ENCODE measurements around the gene CEP20.
"Not testable (repeated sequence)": the region's sequence is repeated elsewhere in the genome, so short reads cannot be mapped to it uniquely, and the experiment has no call there.

CEP20 gene

DNA sequence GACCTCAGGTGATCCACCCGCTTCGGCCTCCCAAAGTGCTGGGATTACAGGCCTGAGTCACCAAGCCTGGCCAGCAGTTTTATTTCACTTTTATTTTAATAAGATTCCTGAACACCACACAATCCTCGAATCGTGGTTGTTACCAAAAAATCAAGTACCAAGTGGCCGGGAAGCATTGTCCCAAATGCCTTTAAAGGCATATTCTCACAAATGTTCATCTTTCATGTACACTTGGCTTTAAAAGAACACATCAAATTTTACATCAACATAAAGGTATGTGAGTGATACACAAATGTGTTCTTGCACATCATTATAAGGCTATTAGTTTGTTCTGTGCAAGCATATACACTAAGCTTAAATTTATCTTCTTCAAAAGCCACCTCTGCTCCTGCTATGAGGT, 23.5 kb downstream of the CEP20 start:
- in situ Hi-C loops (cut with HindIII; ENCODE audit: low sequenced_read_pairs), result loop anchor here (5.0 kb wide), 1 partner anchor 257 kb away; no protein-coding TSS in a partner anchor

DNA sequence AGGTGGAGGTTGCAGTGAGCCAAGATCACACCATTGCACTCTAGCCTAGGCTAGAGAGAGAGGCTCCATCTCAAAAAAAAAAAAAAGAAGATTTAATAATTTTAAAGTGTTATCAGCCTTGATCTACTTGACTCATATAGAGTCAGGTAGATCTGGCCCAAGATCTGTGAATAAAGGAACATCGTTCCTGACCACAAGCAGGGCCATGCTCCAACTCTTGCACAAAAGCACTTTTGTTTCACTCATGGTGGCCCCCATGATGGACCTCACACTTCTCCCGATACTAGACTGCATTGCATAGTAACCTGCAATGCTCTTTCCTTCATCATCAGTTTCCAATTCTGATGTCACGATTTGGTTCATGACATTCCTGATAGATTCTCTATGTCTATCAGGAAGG, 26.4 kb downstream of the CEP20 start:
- in situ Hi-C loops (cut with HindIII; ENCODE audit: low sequenced_read_pairs), result no loop called here

DNA sequence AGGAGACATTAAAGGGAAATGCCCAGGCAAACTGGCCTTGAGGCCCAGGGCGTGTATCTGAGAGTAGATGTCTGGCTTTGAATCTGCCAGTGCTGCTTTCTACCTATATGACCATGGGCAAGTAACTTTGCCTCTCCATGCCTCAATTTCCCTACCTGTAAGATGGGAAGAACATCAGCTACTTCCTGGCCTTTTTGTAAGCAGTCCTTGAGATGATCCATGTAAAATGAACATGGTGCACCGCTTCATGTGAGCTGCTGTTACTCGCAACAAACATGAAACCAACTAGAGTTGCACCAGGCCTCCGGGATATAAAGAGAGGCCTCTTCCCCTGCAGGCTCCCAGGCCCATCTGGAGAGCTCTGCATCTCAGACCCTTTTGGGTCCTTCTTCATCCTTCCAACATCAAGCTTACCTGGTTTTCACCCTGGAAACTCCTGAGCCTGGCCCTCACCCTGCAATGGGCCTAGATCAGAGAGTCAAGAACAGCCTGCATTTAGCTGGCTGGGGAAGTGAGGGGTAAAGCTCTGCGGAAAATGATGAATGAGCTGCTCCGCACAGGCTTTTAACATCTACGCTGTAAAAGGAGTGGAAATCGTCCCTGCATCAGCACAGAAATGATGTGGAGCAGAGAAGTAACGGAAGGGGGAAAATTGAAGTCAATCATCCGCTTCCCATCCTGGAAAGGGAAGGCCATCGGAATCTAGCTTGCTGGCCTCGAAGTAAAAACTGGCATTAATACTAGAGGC, 29.3 kb downstream of the CEP20 start:
- in situ Hi-C loops (cut with HindIII; ENCODE audit: low sequenced_read_pairs), result no loop called here

DNA sequence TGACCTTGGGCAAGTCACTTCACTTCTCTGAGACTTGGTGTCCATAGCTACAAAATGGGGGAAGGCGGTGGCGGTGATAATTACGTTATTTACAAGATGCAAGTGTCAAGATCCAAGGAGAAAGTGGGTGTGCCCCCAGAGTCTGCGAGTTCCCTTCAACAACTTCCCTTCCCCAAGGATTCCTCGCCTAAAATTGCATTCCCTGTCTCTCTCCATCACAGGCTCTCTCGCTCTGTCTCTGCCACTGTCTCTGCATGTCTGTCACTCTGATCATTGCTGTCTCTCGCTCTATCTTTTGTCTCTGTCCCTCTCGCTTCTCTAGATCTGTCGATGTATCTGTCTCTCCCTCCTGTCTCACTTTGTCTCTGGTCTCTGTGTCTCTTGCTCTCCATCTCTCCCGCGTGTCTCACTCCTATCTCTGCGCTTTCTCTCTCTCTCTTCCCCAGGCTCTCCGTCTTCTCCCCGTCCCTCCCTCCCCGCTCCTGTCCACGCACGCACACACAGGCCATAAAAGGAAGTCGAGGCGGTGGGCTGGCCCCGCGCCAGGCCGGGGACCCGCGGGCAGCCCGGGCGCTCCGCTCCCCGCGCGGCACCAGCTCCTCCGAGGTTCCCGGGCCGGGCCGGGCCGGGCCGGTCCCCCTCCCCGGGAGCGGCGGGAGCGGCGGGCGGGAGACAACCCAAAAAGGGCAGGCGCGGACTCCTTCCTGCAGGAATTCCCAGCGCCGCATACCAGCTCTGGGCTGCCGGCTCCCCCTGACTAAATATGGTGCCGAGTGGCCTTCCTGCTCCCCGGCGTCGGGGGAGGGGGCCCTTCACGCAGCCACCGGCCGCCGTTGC, 30.5 kb downstream of the CEP20 start:
- in situ Hi-C loops (cut with HindIII; ENCODE audit: low sequenced_read_pairs), result no loop called here

DNA sequence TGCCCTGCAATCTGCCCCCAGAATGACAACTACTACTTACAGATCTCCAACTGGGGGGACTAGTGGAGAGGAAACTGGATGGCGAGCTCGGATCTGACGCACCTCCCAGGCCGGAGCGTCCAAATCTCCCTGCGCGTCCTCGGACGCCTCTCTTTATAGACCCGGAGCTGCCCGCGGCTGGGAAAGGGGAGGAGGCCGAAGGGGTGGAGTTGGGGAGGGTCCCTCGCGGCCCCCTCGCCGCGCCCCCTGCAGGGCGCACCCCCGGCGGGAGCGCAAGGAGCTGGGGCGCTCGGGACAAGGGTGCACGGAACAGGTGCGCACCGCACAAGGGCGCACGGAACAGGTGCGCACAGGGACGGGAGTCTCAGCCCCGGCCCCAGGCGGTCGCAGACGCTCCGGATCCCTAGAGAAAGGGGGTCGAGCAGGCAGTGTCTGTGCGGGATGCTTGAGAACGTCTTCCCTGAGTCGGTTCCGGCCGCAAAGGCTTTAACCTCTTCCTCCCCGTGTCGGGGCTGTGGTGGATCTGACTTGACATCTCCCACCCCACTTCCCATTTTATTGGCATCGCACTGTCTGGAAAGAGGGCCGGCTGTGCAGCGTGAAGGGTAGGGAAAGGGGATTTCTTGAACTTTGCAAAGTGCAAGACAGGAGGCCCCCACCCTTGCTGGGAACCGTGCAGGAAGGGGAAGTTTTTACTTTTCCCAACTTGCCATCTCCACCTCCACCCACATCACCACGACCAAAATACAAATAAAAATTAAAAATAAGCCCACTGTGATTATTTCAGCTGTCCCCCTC, 31.3 kb downstream of the CEP20 start, which contains the start of gene MYH11:
Gene MYH11, minus strand, starts transcription at position 128 of the 798 bp plus-strand sequence. CDS start 18,776 bp downstream, outside the sequence.
- in situ Hi-C loops (cut with HindIII; ENCODE audit: low sequenced_read_pairs), result no loop called here

DNA sequence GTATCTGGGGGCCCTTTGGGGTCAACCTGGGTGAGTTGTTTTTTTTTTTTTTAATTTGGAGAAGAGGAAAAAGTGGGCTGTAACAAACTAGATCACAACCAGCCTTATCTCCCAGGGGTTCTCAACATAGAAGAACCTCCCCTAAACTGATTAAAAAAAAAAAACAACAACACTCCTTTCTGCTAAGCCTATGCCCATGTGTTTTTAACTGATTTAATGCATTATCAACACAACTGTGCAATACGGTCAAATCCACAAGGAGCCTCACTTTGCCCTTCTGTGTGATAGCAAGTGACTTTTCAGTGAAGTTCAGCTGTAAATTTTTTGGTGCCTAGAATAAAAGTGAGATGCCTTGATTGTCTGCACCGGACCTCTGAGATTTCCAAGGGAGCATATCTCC, 32.2 kb downstream of the CEP20 start:
- in situ Hi-C loops (cut with HindIII; ENCODE audit: low sequenced_read_pairs), result no loop called here

DNA sequence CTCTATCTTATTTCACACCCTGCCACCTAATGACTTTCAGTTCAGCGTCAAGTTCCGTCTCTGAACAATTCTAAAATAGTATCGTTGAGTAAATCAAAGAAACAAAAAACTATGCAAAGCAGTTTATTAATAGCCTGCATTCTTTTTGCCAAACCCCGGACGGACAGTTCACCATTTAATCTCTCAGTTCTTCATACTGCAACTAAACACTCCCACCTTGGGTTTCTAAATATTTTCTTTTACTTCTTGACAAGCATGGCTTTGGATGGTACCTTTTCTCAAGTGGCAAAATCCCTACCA, 32.7 kb downstream of the CEP20 start:
- in situ Hi-C loops (cut with HindIII; ENCODE audit: low sequenced_read_pairs), result no loop called here

DNA sequence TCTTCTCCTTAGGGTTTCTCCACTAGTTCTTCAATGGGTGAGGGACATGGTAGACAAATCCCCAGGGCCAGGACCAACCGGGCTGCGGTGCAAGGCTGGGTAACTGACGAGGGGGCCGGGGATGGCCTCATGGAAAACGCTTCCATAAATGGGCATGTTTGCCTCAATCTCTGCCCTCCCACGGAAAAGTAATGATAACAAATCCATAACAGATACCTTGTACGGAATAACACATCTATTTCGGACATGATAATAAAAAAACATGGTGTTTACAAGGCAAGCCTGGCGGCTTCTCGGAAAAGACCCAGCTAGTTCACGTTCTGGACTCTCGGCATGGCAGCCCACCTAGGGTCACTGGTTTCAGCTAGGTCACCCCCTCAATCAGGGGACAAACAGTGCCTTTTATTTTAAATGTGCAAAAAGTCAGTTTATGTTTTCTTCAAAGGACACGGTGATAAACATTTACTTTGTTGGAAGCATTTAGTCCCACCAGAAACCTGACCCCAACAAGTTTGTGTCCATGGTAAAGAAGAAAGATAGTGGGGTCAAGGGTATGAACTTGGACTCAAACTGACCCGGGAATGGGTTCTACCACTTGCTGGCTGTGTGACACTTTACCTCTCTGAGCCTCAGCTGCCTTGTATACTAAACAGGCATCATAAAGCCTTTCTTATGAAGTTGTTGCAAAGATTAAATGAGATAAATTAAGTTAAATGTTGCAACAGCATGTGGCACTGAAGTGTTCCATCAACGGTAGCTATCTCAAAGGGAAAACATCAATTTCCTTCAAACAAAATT, 33.3 kb downstream of the CEP20 start:
- in situ Hi-C loops (cut with HindIII; ENCODE audit: low sequenced_read_pairs), result no loop called here

DNA sequence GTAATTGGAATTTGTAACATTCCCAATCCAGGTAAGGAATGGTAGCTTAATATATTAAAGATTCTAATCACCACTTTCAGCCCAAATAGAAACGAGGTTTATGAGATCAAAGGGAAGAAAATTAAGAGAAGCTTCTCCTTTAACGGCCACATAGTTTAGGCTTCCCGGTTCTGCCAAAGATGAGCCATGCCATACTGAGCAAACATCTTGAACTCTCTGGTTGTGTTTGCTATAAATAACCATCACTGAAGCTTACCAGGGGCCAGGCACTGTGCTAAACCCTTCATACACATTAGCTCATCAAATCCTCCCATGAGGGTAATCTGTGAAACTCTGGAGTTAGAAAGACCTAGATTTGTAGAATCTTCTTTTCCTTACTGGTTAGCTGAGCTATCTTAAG, 34.3 kb downstream of the CEP20 start:
- in situ Hi-C loops (cut with HindIII; ENCODE audit: low sequenced_read_pairs), result no loop called here

DNA sequence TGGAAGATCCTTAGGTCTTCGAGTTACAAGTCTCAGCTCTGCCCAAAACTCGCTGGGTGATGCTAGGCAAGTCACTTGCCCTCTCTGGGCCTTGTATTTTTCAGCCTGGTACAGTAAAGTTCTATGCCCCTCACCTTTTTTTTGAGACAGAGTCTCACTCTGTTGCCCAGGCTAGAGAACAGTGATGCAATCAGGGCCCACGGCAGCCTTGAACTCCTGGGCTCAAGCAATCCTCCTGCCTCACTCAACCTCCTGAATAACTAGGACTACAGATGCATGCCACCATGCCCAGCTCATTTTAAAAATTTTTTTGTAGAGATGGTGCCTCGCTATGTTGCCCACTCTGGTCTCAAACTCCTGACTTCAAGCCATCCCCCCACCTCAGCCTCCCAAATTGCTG, 35.4 kb downstream of the CEP20 start:
- in situ Hi-C loops (cut with HindIII; ENCODE audit: low sequenced_read_pairs), result no loop called here

DNA sequence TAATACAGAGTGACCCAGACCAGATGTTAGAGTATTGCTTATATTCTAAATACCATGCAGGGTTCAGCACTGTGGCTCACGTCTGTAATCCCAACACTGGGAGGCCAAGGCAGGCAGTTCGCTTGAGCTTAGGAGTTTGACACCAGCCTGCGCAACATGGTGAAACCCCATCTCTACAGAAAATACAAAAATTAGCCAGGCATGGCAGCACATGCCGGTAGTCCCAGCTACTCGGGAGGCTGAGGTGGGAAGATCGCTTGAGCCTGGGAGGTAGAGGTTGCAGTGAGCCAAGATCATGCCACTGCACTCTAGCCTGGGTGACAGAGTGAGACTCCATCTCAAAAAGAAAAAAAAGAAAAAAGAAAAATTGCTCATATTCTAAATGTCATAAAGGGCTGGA, 37.8 kb downstream of the CEP20 start:
- in situ Hi-C loops (cut with HindIII; ENCODE audit: low sequenced_read_pairs), result not testable (repeated sequence)

DNA sequence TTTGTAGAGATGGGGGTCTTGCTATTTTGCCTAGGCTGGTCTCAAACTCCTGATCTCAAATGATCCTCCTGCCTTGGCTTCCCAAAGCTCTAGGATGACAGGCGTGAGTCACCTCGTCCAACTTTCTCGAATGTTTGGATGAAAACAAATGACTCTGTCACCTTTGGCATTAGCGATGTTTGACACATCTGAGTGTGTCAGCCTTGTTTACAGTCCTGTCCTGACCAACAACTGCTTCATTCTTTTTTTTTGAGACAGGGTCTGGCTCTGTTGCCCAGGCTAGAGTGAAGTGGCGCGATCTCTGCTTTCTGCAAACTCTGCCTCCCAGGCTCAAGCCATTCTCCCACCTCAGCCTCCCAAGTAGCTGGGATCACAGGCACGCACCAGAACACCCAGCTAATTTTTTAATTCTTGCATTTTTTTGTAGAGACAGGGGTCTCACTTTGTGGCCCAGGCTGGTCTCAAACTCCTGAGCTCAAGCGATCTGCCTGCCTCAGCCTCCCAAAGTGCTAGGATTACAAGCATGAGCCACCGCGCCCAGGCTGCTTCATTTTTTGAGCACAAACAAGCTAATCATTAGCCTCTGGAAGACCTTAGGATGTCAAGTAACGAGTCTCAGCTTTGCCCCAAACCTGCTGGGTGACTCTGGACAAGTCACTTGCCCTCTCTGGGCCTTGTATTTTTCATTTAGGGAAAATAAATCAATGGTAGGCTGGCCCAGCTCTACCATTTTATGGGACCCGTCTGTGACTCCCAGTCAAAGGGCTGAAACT, 39.0 kb downstream of the CEP20 start:
- in situ Hi-C loops (cut with HindIII; ENCODE audit: low sequenced_read_pairs), result no loop called here

DNA sequence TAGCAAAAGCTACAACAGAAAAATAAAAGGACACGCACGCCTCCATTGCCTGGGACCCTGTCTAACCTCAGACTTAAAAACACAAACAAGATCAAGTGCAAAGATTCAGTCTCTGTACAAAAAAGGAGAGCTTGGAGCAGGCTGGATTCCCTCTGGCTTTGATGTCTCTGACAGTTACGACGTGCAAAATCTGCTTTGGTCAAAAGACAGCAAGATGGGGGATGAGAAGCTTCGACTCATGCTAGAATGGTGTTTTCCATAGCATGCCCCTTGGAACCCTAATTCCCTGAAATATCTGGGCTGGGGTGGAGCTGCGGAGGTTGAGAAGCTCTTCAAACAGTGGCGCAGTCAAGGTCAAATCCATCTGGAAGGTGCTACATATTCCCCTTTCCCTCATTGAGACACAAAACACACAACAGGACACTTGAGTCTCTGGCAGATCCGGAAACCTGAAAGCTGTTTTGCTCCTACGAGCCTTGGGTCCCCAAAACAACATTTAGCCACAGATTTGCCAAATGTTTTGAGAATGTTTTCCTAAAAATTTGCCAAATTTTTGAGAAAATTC, 40.7 kb downstream of the CEP20 start:
- in situ Hi-C loops (cut with HindIII; ENCODE audit: low sequenced_read_pairs), result no loop called here

DNA sequence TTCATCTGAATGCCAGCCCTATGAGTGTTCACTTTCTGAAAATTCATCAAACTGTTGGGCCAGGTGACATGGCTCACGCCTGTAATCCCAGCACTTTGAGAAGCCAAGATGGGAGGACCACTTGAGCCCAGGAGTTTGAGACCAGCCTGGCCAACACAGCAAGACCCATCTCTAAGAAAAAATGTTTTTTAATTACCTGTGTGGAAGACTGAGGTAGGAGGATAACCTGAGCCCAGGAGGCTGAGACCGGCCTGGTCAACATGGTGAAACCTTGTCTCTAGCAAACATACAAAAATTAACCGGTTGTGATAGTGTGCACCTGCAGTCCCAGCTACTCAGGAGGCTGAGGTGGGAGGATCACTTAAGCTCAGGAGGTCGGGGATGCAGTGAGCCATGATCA, 41.9 kb downstream of the CEP20 start:
- in situ Hi-C loops (cut with HindIII; ENCODE audit: low sequenced_read_pairs), result no loop called here

DNA sequence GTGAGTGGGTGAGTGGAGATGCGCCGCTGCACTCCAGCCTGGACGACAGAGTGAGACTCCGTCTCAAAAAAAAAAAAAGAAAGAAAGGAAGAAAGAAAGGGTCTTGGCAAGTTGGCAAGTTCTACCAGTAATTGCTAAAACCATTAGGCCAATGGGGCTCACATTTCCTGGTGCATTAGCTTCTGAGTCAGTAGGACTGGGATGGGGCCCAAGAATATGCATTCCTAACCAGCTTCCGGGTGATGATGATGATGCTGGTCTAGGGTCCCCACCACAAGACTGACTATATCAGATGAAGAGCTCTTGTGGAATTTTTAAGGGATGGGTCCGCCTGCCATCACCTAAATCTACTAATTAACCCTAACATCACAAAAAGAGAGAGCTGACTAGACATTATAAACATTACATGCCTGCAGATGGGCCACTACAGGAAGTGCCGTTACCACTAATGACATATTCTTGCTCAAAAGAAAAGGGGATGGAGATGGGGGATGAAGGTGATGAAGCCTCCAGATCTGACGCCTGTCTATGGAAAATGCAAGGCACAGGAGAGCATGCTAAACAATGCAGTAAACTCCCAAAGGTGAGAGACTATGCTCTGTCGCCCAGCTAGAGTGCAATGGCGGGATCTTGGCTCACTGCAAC, 44.6 kb downstream of the CEP20 start:
- in situ Hi-C loops (cut with HindIII; ENCODE audit: low sequenced_read_pairs), result no loop called here

DNA sequence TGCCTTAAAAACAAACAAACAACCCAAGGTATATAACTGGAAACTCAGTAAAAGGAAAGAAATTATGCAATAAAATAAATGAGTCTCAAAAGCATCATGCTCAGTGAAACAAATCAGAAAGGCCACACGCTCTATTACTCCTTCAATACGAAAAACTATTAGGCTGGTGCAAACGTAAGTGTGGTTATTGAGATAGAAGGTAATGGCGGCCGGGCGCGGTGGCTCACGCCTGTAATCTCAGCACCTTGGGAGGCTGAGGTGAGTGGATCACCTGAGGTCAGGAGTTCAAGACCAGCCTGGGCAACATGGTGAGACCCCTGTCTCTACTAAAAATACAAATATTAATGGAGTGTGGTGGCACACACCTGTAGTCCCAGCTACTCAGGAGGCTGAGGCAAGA, 49.2 kb downstream of the CEP20 start:
- in situ Hi-C loops (cut with HindIII; ENCODE audit: low sequenced_read_pairs), result not testable (repeated sequence)

DNA sequence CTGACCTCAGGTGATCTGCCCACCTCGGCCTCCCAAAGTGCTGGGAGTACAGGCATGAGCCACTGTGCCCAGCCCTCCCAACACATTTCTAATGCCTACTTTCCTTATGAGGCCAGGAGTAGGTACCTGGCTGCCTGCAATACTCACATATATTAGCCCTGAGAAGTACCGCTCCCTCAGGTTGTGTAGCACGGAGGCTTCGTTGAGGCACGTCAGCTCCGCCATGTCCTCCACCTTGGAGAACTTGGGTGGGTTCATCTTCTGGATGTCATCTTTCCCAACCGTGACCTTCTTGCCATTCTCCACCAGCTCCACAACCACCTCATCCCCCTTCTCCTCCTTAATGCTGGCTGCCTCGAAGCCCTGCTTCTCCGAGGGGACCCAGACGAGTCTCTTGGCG, 50.6 kb downstream of the CEP20 start:
- in situ Hi-C loops (cut with HindIII; ENCODE audit: low sequenced_read_pairs), result no loop called here

DNA sequence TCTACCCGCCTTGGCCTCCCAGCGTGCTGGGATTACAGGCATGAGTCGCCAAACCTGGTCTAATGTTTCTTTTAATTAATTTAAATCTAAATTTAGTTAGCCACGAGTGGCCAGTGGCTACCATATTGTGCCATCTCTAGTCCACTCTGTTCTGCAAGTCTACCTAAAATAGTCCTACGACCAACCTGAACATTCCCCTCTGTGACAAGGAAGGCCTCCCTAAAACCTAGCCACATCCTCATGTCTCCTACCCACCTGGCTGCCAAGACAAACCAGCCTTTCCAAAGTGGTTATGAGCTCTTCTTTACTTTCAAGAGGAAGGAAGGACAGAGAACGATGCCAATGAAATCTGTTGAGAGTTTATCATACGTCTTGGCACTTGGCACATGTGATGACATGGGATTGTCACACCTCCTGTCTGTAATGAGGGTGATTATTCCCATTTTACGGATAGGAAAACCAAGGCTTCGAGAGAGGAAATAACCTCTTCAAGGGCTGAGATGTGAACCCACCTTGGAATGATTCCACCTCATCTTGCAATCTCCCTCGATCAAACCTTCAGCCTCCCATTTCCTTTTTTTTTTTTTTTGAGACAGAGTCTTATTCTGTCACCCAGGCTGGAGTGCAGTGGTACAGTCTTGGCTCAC, 51.3 kb downstream of the CEP20 start:
- in situ Hi-C loops (cut with HindIII; ENCODE audit: low sequenced_read_pairs), result no loop called here

DNA sequence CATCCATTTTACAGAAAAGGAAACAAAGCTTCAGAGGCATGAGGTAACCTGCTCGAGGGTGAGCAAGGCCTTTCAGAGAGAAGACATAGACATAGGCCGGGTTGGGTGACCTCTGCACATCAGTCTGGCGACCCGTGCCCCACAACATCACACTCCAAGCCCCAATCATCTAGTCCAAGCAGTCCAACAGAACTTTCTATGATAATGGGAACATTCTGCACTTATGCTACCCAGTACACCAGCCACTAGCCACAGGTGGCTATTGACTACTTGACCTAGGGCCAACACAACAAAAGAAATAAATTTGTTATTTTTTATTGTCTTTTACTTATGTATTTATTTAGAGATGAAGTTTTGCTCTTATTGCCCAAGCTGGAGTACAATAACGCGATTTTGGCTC, 52.3 kb downstream of the CEP20 start:
- in situ Hi-C loops (cut with HindIII; ENCODE audit: low sequenced_read_pairs), result no loop called here

Measured in endothelial cell of hepatic sinusoid (primary cell).